Caco-2 (cell line): Measurements from ENCODE around the gene MAN2A1. TPM values are rescaled to one million over a fixed set of nuclear protein-coding genes. Genes with fewer than 3 reads are reported as not detected.

Source experiments
- BruUV-seq: library from RNA; stranded (reverse); fragments of 400-500 nt; replicated peaks from 2 replicates; lab custom pipeline; 2021; lab: Mats Ljungman, UMichigan
- CTCF ChIA-PET: fragments of 300-600 bp; sonication (Branson Sonifier 250); formaldehyde crosslinking; loops from one replicate; lab custom pipeline; 2022; ENCODE audit warnings: antibody characterized with exemption; lab: Charles Lee
- POLR2A ChIA-PET: fragments of 300-600 bp; sonication (Branson Sonifier 250); formaldehyde crosslinking; loops from one replicate; lab custom pipeline; 2022; ENCODE audit warnings: antibody characterized with exemption; lab: Charles Lee
- DNase-seq, 2 experiments: peaks; one replicate each; pipeline versions ENCODE4 v3.0.0 to v3.0.0-alpha.2; 2020 to 2022
- H3K27me3 ChIP-seq: replicated peaks from 2 replicates; pipeline ENCODE4 v1.6.0; 2011; ENCODE audit warnings: low read length; ENCODE audit not compliant: control insufficient read depth, insufficient read depth
- H3K36me3 ChIP-seq: 2 replicates; pipeline ENCODE4 v1.5.1; 2011; ENCODE audit warnings: low read length; ENCODE audit not compliant: control insufficient read depth, insufficient read depth
- H3K4me1 ChIP-seq: fragments of 250-450 bp; sonication (Bioruptor Pico); 2 replicates; pipeline ENCODE4 v1.5.1; 2020; ENCODE audit warnings: mild to moderate bottlenecking
- H3K4me3 ChIP-seq: 2 replicates; pipeline ENCODE4 v1.5.1; 2011; ENCODE audit warnings: low read depth, mild to moderate bottlenecking, control low read depth, low read length
- H3K9me3 ChIP-seq: fragments of 250-450 bp; sonication (Bioruptor Pico); 2 replicates; pipeline ENCODE4 v1.5.1; 2020; ENCODE audit warnings: mild to moderate bottlenecking, moderate library complexity
- H3K27ac Mint-ChIP-seq: one replicate; pipeline ENCODE4 v1.8.0; 2022; ENCODE audit warnings: mixed read lengths; ENCODE audit not compliant: unreplicated experiment
- H3K27me3 Mint-ChIP-seq: one replicate; pipeline ENCODE4 v1.8.0; 2022; ENCODE audit warnings: mixed read lengths; ENCODE audit not compliant: insufficient read depth, unreplicated experiment
- H3K36me3 Mint-ChIP-seq: one replicate; pipeline ENCODE4 v1.8.0; 2022; ENCODE audit warnings: mild to moderate bottlenecking, mixed read lengths; ENCODE audit not compliant: insufficient read depth, unreplicated experiment
- H3K4me1 Mint-ChIP-seq: one replicate; pipeline ENCODE4 v1.8.0; 2022; ENCODE audit warnings: low read depth, mixed read lengths; ENCODE audit not compliant: unreplicated experiment
- H3K4me3 Mint-ChIP-seq: one replicate; pipeline ENCODE4 v1.8.0; 2022; ENCODE audit warnings: mild to moderate bottlenecking, moderate library complexity, mixed read lengths; ENCODE audit not compliant: unreplicated experiment
- H3K9me3 Mint-ChIP-seq: one replicate; pipeline ENCODE4 v1.8.0; 2022; ENCODE audit warnings: mixed read lengths; ENCODE audit not compliant: unreplicated experiment
- CTCF ChIP-seq, 2 experiments: fragments of 200-600 bp in 1 of 2; IDR thresholded peaks; 1 replicate in 1 of 2; 2 replicates in 1 of 2; pipeline versions ENCODE4 v1.5.1 to v1.8.0; 2011 to 2022; ENCODE audit warnings: antibody characterized with exemption in 1 of 2, control low read depth in 1 of 2, inconsistent platforms in 1 of 2, low read depth in 1 of 2, low read length in 1 of 2, mild to moderate bottlenecking in 1 of 2, moderate library complexity in 1 of 2; ENCODE audit not compliant: insufficient read depth in 1 of 2, severe bottlenecking in 1 of 2, unreplicated experiment in 1 of 2
- intact Hi-C: fragments of 100-400 bp; cut with micrococcal nuclease; formaldehyde crosslinking; loops from one replicate; pipeline ENCODE4 v1.10.0; 2022; ENCODE audit not compliant: unreplicated experiment
- total RNA-seq: library from RNA; stranded (reverse); gene quantifications from 2 replicates; pipeline ENCODE4 v1.2.3, GENCODE V29; 2022

MAN2A1 gene
- total RNA-seq, 1 experiment from 2014 or later, result 57.3 TPM

- BruUV-seq, result no TSS peak
- no peak for DNase-seq
- no peaks in the 10 kb centered on the region for H3K9me3 ChIP-seq
- no peak for TF ChIP-seq CTCF (IDR thresholded peaks at IDR 0.05; ENCODE audit: insufficient read depth in 1 of 2, low read depth in 1 of 2, low read length in 1 of 2, severe bottlenecking in 1 of 2, unreplicated experiment in 1 of 2)
- Mint-ChIP-seq H3K27ac (no peak overlapping the region), H3K4me3 (no peak overlapping the region), H3K27me3 (no peaks in the 10 kb centered on the region), H3K4me1 (peaks cover 6% of the 10 kb centered on the region), H3K9me3 (no peaks in the 10 kb centered on the region), H3K36me3 (peaks cover 14% of the 10 kb centered on the region)
- H3K4me3 ChIP-seq, result no peak overlapping the region
- POLR2A ChIA-PET, result no interaction called here
- CTCF ChIA-PET, result no interaction called here
- no peaks in the 10 kb centered on the region for H3K4me1 ChIP-seq
- intact Hi-C loops, result no loop called here
- H3K36me3 ChIP-seq, result peaks cover 2% of the 10 kb centered on the region; the same call in 1 of the 2 replicates
- no peaks in the 10 kb centered on the region for H3K27me3 ChIP-seq
Observed at GRCh38 chr5:109819878-109820277, 130.2 kb downstream of the MAN2A1 start.

- Histone ChIP-seq H3K27me3 (no peaks in the 10 kb centered on the region), H3K36me3 (0 out of 2 replicates have a peak, but pooled peaks cover 2% of the 10 kb centered on the region), H3K4me3 (no peak overlapping the region), H3K4me1 (peaks cover 18% of the 10 kb centered on the region), H3K9me3 (no peaks in the 10 kb centered on the region)
- H3K36me3 Mint-ChIP-seq, result peaks cover 14% of the 10 kb centered on the region
- H3K4me1 Mint-ChIP-seq, result peaks cover 21% of the 10 kb centered on the region
- no peaks in the 10 kb centered on the region for H3K9me3 Mint-ChIP-seq
- no peaks in the 10 kb centered on the region for H3K27me3 Mint-ChIP-seq
- POLR2A ChIA-PET, result no interaction called here
- no peak overlapping the region for H3K4me3 Mint-ChIP-seq
- DNase-seq, result no peak
- TF ChIP-seq CTCF (IDR thresholded peaks at IDR 0.05; ENCODE audit: insufficient read depth in 1 of 2, low read depth in 1 of 2, low read length in 1 of 2, severe bottlenecking in 1 of 2, unreplicated experiment in 1 of 2), result no peak
- intact Hi-C loops, result no loop called here
- BruUV-seq, result no TSS peak
- CTCF ChIA-PET, result no interaction called here
- no peak overlapping the region for H3K27ac Mint-ChIP-seq
Observed at GRCh38 chr5:109823597-109823996, 133.9 kb downstream of the MAN2A1 start.

- ChIA-PET CTCF (no interaction called here), POLR2A (no interaction called here)
- H3K36me3 Mint-ChIP-seq, result peaks cover 18% of the 10 kb centered on the region
- Histone ChIP-seq H3K27me3 (no peaks in the 10 kb centered on the region), H3K36me3 (no peaks in the 10 kb centered on the region), H3K4me1 (peaks cover 18% of the 10 kb centered on the region), H3K4me3 (no peak overlapping the region), H3K9me3 (no peaks in the 10 kb centered on the region)
- no TSS peak for BruUV-seq
- H3K4me1 Mint-ChIP-seq, result peaks cover 21% of the 10 kb centered on the region
- no peak overlapping the region for H3K4me3 Mint-ChIP-seq
- DNase-seq, result no peak
- no peaks in the 10 kb centered on the region for H3K9me3 Mint-ChIP-seq
- intact Hi-C loops, result no loop called here
- peak overlapping the region; percentile 33 for H3K27ac Mint-ChIP-seq
- H3K27me3 Mint-ChIP-seq, result no peaks in the 10 kb centered on the region
- no peak for TF ChIP-seq CTCF (IDR thresholded peaks at IDR 0.05; ENCODE audit: insufficient read depth in 1 of 2, low read depth in 1 of 2, low read length in 1 of 2, severe bottlenecking in 1 of 2, unreplicated experiment in 1 of 2)
Observed at GRCh38 chr5:109825450-109825849, 135.7 kb downstream of the MAN2A1 start.
